ENCODE data around the gene SLC29A1. TPM values are rescaled to one million over a fixed set of nuclear protein-coding genes. Genes with fewer than 3 reads are reported as not detected.

SLC29A1 gene
- total RNA-seq: 0.39 and 3.9 TPM in 2 replicates

DNA sequence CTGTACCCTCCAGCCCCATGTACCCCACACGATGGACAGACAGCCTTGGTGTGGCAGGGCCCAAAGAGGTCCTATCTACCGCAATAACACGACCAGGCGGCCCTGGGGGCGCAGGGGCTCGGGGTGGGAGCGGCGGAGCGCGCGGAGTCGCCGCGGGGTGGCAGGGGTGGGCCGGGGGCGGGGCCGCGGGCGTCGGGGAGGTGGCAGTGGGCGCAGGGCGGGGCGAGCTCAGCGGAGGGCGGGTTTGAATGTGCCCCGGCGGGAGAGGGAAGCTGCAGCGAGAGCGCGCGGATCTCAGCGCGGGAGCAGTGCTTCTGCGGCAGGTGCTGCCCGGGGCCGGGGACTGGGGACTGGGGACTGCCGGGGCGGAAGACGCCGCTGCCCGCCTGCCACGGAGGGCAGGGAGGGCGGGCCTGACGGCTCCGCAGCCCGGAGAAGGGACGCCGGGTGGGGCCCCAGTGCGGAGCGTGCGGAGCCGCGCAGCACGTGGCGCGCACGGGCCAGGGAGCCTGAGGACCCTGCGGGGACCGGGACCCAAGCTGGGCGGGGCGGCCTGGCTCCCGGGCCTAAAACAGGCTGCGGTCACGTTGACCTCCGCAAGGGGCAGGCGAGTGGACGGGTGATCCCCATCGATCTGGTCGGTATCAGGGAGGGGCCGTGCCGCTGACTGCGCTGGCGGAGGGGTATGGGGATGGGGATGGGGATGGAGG, at the start of gene SLC29A1:
TSS of gene SLC29A1 (plus strand) at position 277 of the 710 bp plus-strand sequence. CDS start 3,719 bp downstream, outside the sequence.

DNA sequence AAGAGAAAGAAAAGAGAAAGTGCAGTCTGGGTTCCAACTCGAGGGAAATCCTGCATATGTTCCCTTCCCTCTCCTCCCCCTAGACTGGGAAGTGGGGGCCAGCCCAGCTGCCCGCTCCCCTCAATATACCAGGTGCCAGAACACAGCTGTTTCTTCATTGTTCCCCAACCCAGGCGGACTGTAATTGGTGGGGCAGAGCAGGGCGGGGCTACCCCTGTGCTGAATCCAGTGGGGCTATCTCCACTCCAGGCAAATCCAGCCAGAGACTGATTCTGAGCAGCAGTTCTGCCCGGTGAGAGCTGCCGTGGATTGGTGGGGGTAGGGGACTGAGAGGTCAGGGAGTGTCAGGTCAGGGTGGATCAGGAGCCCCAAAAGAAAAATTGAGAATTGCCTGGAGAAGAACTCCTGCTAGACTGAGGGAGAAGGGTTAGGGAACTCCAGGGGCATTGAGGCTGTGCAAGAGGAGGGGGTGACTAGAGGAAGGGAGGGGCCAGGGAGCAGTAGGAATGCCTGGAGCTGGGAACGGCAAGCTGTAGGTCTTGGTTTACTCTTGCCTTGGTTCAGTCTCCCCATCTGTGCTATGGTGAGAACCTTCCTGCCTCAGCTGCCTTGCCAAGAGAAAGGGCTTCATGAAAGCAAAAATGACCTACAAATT, 6.6 kb upstream of the SLC29A1 start, which contains the start of gene MYMX:
TSS of gene MYMX (plus strand) at position 250 of the 655 bp plus-strand sequence. CDS start 546 bp downstream, outside the sequence.

GRCh38 chr6:44246663-44247337, 23.4 kb downstream of the SLC29A1 start, which contains the start of gene HSP90AB1:
Gene HSP90AB1, plus strand, starts transcription at chr6:44247101. Its CDS starts 1,529 bp downstream, at chr6:44248630.

DNA sequence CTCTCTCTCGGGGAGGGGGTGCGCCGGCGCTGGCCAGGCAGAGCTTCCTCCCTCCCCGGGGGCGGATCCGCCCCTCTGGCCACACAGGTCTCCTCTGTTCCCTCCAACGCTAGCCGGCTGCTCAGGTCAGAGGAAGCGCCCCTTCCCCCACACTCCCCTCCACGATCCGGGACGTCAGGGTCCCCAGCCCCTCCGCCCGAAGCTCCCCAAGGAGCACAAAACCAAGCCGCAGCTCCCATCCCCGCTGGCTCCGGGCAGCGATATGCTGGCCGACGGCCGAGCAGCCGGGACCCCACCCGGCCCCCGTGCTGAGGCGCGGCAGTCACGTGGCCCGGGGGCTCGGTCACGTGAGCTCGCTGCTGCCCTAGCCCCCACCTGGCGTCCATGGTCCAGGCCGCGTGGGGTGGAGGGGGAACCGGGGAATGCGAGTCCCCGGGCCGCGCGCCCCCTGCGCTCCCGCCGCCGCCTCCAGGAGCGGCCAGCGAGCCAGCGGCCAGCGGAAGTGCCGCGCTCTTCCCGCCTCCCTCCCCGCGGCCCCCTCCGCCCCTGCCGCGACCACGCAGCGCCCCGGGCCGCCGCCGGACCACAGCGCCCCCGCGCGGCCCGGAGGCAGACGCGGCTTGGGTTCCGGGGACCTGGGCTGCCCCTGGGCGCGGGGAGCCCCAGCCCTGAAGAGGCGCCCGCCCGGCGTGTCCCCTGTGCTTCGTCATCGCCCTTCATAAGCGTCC, 33.8 kb downstream of the SLC29A1 start, which contains the start of gene SLC35B2:
TSS of gene SLC35B2 (minus strand) at position 504 of the 728 bp plus-strand sequence. CDS start at position 386, 118 bp downstream.

DNA sequence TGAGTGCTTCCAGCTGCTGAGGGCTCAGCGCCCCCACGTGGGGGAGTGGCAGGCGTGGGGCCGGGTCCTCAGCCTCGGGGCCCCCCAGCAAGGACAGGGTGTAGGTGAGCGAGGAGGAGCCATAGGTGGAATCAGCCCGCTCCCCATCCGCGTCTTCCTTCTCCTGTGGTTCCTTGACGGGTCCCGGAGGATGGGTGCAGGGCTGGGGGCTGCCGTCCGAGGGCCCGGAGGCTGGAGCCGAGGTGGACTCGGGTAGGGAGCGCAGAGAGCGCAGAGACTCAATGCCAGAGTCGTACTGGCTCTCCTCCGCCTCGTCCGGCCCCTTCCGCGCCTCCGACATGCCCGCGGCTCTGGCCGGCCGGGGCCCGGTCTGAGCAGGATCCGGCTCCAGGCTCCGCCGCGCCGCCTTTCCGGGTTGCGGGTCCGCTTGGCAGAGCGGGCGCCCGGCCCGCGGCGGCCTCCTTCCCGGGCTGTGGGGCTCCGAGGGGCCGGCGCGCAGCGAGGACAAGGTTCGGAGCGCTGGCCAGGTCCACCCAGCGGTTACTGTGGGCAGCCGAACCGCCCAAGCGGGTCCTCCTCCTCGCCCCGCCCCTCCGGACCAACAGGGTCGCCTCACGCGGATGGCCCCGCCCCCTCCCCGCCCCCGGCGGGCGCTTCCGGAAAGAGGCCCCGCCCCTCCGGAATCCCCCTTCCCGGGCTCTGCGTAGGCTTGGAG, 41.8 kb downstream of the SLC29A1 start, which contains the start of gene NFKBIE:
TSS of gene NFKBIE (minus strand) at position 545 of the 715 bp plus-strand sequence. CDS start at position 340, 205 bp downstream.

GRCh38 chr6:44269921-44270525, 46.6 kb downstream of the SLC29A1 start, which contains the start of gene TMEM151B:
Gene TMEM151B, plus strand, starts transcription at chr6:44270450. Its CDS starts 293 bp downstream, at chr6:44270743.

Small RNA genes lying within 50 kb of the gene (small RNA-seq; reads per million reads assigned to genes)
- gene RN7SL811P: not detected

Other genes starting within 250 kb of the SLC29A1 start
- 29.4 and 38.5 TPM in 2 replicates for gene MRPL14, start 96.1 kb upstream of the SLC29A1 start, total RNA-seq
- 19.6 and 39.6 TPM in 2 replicates for gene TMEM63B, start 96.0 kb upstream of the SLC29A1 start, total RNA-seq
- not detected in 2 replicates for gene CAPN11, start 64.8 kb upstream of the SLC29A1 start, total RNA-seq
- gene MYMX, start 6.7 kb upstream of the SLC29A1 start, total RNA-seq: not detected in 2 replicates
- gene HSP90AB1, start 23.5 kb downstream of the SLC29A1 start, total RNA-seq: 580 and 898 TPM in 2 replicates
- gene SLC35B2, start 33.9 kb downstream of the SLC29A1 start, total RNA-seq: 57.7 and 93.8 TPM in 2 replicates
- gene NFKBIE, start 42.0 kb downstream of the SLC29A1 start, total RNA-seq: 4.8 and 5.9 TPM in 2 replicates
- under 0.01 TPM in 1 of 2 replicates, not detected in the other for gene TMEM151B, start 46.9 kb downstream of the SLC29A1 start, total RNA-seq
- gene AARS2, start 89.8 kb downstream of the SLC29A1 start, total RNA-seq: 11.8 and 15.3 TPM in 2 replicates
- gene SPATS1, start 119.1 kb downstream of the SLC29A1 start, total RNA-seq: not detected in 2 replicates
- gene CDC5L, start 164.1 kb downstream of the SLC29A1 start, total RNA-seq: 21.6 and 24.8 TPM in 2 replicates

Measured in placental epithelial cell (primary cell).